Ovary (tissue), 3 donors: ENCODE measurements around the gene TBC1D1.

Experiments used
- POLR2A ChIP-seq: fragments of 450-650 bp; IDR thresholded peaks from one replicate; pipeline ENCODE4 v1.6.1; 2017; ENCODE audit warnings: antibody characterized with exemption, mild to moderate bottlenecking, moderate library complexity
- TF ChIP-seq, protein P1 (sequence below), 3 donors: fragments of 450-650 bp in 2 of 3; fragments of 200-600 bp in 1 of 3; IDR thresholded peaks; one replicate each; pipeline versions ENCODE4 v1.5.1 to v1.8.0; 2016 to 2022; ENCODE audit warnings: antibody characterized with exemption in 3 of 3, mild to moderate bottlenecking in 1 of 3
- donor health status: DM: no; HTN: no; CAD: no.

DNA sequence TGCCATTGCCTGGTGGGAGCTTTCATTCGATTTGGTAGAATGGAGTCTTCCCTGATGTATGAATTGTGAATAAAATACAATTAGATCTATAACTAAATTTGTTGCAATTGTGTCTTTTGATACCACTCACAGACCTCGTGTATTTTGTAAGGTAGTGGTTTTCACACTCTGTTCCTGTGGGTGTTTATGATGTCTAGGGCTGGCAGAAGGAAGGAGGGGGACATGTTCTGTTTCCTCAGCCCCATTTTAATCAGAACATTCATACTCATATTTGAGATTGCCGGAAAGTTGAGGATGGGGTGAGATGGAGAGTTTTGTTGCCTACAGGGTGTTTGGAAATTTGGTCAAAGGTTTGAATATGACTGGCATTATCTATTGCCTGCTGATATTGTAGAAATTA, 112.2 kb downstream of the TBC1D1 start:
- TF ChIP-seq, protein P1, sequence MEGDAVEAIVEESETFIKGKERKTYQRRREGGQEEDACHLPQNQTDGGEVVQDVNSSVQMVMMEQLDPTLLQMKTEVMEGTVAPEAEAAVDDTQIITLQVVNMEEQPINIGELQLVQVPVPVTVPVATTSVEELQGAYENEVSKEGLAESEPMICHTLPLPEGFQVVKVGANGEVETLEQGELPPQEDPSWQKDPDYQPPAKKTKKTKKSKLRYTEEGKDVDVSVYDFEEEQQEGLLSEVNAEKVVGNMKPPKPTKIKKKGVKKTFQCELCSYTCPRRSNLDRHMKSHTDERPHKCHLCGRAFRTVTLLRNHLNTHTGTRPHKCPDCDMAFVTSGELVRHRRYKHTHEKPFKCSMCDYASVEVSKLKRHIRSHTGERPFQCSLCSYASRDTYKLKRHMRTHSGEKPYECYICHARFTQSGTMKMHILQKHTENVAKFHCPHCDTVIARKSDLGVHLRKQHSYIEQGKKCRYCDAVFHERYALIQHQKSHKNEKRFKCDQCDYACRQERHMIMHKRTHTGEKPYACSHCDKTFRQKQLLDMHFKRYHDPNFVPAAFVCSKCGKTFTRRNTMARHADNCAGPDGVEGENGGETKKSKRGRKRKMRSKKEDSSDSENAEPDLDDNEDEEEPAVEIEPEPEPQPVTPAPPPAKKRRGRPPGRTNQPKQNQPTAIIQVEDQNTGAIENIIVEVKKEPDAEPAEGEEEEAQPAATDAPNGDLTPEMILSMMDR (IDR thresholded peaks at IDR 0.05) = no peak
- TF ChIP-seq POLR2A = no peak
